Endothelial cell (in vitro differentiated cells): ENCODE measurements around the gene HSPBP1. TPM values are rescaled to one million over a fixed set of nuclear protein-coding genes. Genes with fewer than 3 reads are reported as not detected.

Source experiments
- DNase-seq: peaks from one replicate; pipeline ENCODE4 v3.0.0; 2021; ENCODE audit warnings: low spot score
- H3K27ac Mint-ChIP-seq: one replicate; pipeline ENCODE4 v1.8.0; 2021; ENCODE audit warnings: mixed read lengths, inconsistent platforms; ENCODE audit not compliant: unreplicated experiment
- H3K27me3 Mint-ChIP-seq: one replicate; pipeline ENCODE4 v1.8.0; 2021; ENCODE audit warnings: mild to moderate bottlenecking, moderate library complexity, mixed read lengths, inconsistent platforms; ENCODE audit not compliant: unreplicated experiment
- H3K36me3 Mint-ChIP-seq: one replicate; pipeline ENCODE4 v1.8.0; 2021; ENCODE audit warnings: mild to moderate bottlenecking, low read depth, mixed read lengths, inconsistent platforms; ENCODE audit not compliant: unreplicated experiment
- H3K4me1 Mint-ChIP-seq: one replicate; pipeline ENCODE4 v1.8.0; 2021; ENCODE audit warnings: mild to moderate bottlenecking, mixed read lengths, inconsistent platforms; ENCODE audit not compliant: unreplicated experiment
- H3K4me3 Mint-ChIP-seq: one replicate; pipeline ENCODE4 v1.8.0; 2021; ENCODE audit warnings: mild to moderate bottlenecking, mixed read lengths, inconsistent platforms; ENCODE audit not compliant: unreplicated experiment
- H3K9me3 Mint-ChIP-seq: one replicate; pipeline ENCODE4 v1.8.0; 2021; ENCODE audit warnings: mixed read lengths, inconsistent platforms; ENCODE audit not compliant: unreplicated experiment
- CTCF ChIP-seq: fragments of 200-600 bp; sonication (generic); IDR thresholded peaks from one replicate; pipeline ENCODE4 v1.5.0; 2021; ENCODE audit warnings: antibody characterized with exemption; ENCODE audit not compliant: unreplicated experiment
- total RNA-seq: library from RNA; stranded (reverse); fragmentation: NEBNext Ultra II Directional; extraction: Animal tissue kit (Norgen Biotek cat#: 25700); gene quantifications from one replicate; pipeline ENCODE4 v1.2.1, GENCODE V29; 2021; ENCODE audit not compliant: unreplicated experiment

HSPBP1 gene
- total RNA-seq, 1 donor from 2014 or later: 24.6 TPM

DNA sequence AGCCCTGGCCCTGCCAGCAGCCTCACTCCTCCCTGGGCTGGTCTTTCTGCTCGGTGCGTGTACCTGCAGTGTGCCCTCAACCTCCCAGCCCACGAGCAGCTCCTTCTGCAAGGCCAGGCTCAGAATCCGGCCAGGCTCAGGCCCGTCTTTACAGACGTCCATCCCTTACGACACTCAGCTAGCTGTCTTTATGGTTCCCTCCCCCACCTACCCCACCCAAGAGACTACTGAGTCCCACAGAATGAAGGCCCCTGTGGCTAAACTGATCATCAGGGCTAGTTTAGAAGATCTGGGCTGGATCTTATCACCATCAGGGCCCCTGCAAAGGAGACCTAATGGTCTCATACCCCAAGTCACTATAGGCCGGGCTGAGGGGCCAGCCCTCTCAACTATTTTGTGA is 34.5 kb upstream of the HSPBP1 start:
- DNase-seq: no peak
- H3K27me3 Mint-ChIP-seq: peaks cover 16% of the 10 kb centered on the region
- no peak overlapping the region for H3K4me3 Mint-ChIP-seq
- H3K9me3 Mint-ChIP-seq: no peaks in the 10 kb centered on the region
- no peak for TF ChIP-seq CTCF
- peaks cover 4% of the 10 kb centered on the region for H3K36me3 Mint-ChIP-seq
- H3K27ac Mint-ChIP-seq: no peak overlapping the region
- H3K4me1 Mint-ChIP-seq: no peaks in the 10 kb centered on the region

DNA sequence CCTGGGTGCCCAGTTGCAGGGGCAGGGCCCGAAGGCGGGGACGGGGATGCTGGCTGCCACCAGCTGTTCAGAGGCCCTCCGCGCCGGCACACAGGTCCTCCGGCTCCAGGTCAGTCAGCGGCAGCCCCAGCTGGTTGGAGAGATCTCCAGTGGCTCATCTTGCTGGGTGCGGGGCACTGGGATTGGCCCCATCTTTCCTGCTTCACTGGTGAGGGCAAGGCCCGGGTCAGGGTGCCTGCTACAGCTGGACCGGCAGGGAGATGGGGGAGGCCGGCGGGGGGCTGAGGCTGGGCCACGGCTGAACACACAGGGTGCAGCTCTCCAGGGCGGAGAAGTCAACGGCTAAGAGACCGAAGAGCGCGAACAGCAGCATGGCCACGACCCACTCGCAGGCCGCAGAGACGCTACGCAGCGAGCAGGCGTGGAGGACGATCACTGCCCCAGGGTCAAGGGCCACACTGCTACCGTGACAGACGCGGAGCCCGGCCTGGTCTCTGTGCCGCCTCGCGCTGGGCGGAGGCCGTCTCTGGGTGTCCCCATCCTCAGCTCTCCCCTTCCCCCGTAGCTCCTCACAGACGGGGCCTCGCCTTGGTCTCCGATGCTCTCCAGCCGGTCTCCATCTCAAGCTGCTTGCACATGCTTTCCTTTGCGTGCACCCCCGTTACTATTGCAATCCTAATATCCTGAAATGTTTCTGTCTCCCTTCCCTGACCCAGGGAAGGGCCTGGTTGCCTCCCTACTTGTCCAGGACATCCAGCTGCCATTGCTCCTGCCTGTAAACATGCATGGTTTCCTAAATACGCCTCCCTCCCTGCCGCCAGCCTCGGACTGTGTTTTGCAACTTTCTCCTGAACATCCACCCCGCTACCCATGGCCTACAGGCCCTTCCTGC is 33.0 kb upstream of the HSPBP1 start:
- no peak for DNase-seq
- no peak for TF ChIP-seq CTCF
- Mint-ChIP-seq H3K27ac (peak overlapping the region; percentile 2), H3K4me1 (no peaks in the 10 kb centered on the region), H3K9me3 (no peaks in the 10 kb centered on the region), H3K36me3 (peaks cover 4% of the 10 kb centered on the region), H3K27me3 (peaks cover 16% of the 10 kb centered on the region), H3K4me3 (peak overlapping the region; percentile 48)

DNA sequence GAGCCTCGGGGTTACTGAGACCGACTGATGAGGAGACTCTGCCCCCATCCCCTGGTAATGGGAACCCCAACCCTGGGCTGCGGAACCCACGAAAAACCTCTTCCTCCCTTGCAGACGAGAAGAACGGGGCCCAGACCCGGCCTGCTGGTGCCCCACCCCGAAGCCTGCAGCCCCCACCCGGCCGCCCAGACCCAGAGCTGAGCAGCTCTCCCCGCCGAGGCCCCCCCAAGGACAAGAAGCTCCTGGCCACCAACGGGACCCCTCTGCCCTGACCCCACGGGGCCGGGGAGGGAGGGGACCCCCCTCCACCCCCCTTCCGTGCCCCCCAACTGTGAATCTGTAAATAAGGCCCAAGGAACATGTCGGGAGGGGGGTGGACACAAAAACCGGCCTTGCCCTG is 31.9 kb upstream of the HSPBP1 start:
- peaks cover 8% of the 10 kb centered on the region for H3K36me3 Mint-ChIP-seq
- H3K27ac Mint-ChIP-seq: no peak overlapping the region
- no peaks in the 10 kb centered on the region for H3K4me1 Mint-ChIP-seq
- no peak for DNase-seq
- no peaks in the 10 kb centered on the region for H3K9me3 Mint-ChIP-seq
- H3K27me3 Mint-ChIP-seq: peaks cover 14% of the 10 kb centered on the region
- no peak for TF ChIP-seq CTCF
- no peak overlapping the region for H3K4me3 Mint-ChIP-seq

GRCh38 chr19:55311397-55311796 is 31.5 kb upstream of the HSPBP1 start:
- no peak for DNase-seq
- Mint-ChIP-seq H3K27ac (no peak overlapping the region), H3K4me1 (no peaks in the 10 kb centered on the region), H3K27me3 (peaks cover 14% of the 10 kb centered on the region), H3K9me3 (no peaks in the 10 kb centered on the region), H3K36me3 (peaks cover 10% of the 10 kb centered on the region), H3K4me3 (no peak overlapping the region)
- no peak for TF ChIP-seq CTCF

GRCh38 chr19:55310498-55310897 is 30.6 kb upstream of the HSPBP1 start:
- no peak for DNase-seq
- Mint-ChIP-seq H3K36me3 (peaks cover 16% of the 10 kb centered on the region), H3K4me1 (peaks cover 6% of the 10 kb centered on the region), H3K27me3 (peaks cover 18% of the 10 kb centered on the region), H3K27ac (no peak overlapping the region), H3K4me3 (no peak overlapping the region), H3K9me3 (no peaks in the 10 kb centered on the region)
- no peak for TF ChIP-seq CTCF
